NCI-H1417 treated with DMSO at 0.1 percent for 48 hours (cell line): ENCODE results near the gene IFIT5.
"Not testable (repeated sequence)": the region's sequence is repeated elsewhere in the genome, so short reads cannot be mapped to it uniquely, and the experiment has no call there.

Source experiments
- DNase-seq: peaks from one replicate; lab custom pipeline; 2025; lab: John Stamatoyannopoulos, UW

Gene IFIT5, protein sequence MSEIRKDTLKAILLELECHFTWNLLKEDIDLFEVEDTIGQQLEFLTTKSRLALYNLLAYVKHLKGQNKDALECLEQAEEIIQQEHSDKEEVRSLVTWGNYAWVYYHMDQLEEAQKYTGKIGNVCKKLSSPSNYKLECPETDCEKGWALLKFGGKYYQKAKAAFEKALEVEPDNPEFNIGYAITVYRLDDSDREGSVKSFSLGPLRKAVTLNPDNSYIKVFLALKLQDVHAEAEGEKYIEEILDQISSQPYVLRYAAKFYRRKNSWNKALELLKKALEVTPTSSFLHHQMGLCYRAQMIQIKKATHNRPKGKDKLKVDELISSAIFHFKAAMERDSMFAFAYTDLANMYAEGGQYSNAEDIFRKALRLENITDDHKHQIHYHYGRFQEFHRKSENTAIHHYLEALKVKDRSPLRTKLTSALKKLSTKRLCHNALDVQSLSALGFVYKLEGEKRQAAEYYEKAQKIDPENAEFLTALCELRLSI

DNA sequence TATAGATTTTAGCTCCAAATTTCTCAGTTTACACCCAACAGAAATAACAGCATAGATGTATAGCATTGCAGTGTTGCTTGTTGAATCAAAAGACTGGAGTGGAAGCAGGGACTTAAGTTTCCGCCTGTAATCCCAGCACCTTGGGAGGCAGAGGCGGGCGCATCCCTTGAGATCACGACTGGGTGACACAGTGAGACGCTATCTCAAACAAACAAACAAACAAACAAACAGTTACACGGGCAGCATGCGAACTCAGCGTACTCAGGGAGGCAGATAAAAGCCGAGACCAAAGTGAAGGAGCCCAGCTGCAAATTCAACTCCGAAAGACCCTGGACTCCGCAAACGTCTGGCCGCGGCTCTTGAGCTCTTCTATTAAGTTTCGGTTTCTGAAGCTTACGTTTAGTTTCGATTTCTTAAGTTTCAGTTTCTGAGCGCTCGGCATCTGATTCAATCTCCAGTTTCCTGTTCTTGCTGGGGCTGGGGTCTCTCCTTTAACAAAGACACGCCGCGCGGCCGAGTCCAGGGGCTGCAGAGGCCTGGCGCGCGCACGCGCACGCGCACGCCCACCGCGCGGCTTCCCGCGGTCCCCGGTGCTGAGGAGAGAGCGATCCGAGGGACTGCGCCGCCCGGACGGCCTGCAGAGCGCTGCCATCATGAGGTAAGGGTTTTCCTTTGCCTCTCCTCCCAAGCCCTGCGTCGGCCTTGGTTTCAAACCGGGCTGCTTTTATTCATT lies at the start of gene IFIT5:
Gene IFIT5 (plus strand): TSS at position 423 of the 733 bp plus-strand sequence. CDS start 231 bp downstream, at position 654.
- DNase-seq, result no peak

DNA sequence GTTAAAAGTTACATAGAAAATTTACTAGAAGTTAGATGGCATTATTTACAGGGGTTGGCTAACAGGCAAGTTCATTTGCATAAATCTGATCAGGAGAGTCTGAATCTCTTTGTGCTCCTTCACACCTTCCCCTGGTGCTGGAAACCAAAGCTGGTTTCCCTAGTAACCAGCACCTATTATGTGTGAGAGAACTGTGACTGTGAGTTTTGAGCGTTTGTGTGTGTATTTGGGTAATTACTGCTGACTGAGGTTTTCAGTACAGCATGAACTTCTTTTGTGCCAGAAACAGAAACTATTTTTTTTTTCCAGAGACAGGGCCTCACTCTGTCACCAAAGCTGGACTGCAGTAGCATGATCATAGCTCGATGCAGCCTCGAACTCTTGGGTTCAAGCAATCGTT lies 46.8 kb upstream of the IFIT5 start:
- no peak for DNase-seq

GRCh38 chr10:89368129-89368528 lies 46.2 kb upstream of the IFIT5 start:
- no peak for DNase-seq

DNA sequence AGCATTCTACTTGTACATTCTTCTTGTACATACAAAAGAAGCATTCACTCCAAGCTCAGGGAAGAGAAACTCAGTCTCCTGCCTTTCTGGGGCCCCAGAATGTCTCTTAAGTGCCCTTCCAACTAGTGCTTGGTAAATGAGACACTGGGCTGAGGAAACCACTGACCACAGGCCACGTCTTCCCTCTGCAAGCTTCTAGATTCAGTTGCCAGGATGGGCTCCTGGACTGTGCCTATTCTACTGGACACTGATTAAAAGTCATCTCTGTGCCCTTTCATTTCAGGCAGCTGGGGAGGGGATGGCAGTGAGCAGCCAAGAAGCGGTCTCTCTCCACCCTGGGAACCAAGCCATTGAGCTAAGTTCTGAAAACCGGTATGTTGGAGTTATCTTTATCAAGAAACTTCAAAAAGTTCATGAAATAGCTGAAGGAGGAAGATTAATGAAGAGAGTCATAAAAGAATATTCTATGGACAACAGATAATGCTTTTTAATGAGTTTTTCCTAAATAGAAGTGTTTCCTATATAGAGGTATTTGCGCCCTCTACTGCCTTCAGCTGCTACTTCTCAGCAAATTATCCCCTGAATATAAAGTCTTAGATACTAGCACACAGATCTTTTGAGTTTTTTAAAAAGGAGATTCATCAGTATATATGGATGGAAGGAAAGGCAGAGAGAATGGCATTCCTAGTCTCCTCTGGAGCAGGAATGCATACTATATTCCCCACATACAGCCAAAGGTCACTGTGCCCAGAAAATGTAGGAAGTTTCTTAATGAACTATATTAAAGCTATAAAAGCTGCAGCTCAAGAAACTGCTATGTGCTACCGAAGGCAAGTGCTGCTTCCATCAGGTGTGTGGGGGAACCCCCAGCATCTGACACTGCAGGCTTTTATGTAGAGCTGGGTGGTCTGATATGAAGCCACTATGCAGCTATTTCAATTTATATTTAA lies 44.9 kb upstream of the IFIT5 start:
- DNase-seq, result no peak

DNA sequence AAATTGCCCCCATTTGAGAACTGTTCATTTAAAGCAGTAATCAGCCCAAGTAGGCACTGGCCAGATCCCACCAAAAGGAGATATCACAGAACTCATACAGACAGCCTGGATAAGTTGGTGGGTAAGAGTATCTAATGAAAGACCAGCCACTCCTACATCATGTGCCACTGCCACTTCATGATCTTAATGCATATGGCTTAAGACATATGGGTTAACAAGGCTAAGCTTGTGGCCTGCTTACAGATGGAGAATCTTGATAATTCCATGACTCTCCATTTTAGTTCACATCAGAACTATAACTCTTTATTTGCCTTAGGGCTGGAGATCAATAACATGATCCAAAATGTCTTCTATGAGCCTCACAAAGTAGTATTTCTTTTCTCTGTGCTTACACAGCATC lies 43.3 kb upstream of the IFIT5 start:
- no peak for DNase-seq

DNA sequence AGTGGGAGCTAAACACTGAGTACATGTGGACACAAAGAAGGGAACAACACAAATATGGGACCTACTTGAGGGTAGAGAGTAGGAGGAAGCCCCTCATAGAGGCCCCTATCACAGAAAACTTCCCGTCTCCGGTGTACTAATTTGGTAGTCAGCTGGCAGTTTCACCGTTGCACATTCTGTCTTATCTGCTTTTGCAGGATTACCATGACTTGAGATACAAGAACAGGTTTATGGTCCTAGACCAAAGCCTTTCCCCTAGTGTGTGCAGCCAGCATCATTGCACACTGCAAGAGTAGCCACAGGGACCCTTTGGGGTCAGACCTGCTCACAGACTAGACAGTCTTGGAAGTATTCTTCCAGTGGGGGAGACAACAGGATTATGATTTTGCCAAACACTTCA lies 42.4 kb upstream of the IFIT5 start:
- no peak for DNase-seq

GRCh38 chr10:89373916-89374711 lies 40.3 kb upstream of the IFIT5 start:
- DNase-seq, result no peak

DNA sequence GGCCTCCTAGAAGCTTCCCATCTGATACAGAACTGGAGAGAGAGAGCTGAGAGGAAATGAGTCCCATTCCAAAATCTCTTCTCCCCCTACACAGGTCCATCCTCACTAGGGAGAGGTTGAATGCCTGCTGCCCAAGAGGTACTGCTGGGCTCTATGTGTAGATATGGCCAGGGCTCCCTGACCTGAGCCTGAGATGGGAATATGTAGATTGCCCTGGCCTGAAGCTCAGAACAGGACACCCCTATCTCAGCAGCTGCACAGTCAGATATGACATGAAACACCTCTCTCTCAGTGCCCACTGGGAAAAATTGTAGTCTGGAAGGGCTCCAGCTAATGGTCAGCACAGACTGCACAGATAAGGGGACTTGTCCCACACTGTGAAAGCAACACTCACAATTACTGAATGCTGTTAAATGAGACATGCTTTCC lies 39.6 kb upstream of the IFIT5 start:
- no peak for DNase-seq

GRCh38 chr10:89377705-89378637 lies 36.4 kb upstream of the IFIT5 start, which contains the start of gene IFIT1B:
Gene IFIT1B (plus strand): TSS chr10:89378056. CDS start chr10:89378136, 80 bp downstream.
- DNase-seq, result no peak

GRCh38 chr10:89379103-89379502 lies 35.3 kb upstream of the IFIT5 start:
- no peak for DNase-seq

DNA sequence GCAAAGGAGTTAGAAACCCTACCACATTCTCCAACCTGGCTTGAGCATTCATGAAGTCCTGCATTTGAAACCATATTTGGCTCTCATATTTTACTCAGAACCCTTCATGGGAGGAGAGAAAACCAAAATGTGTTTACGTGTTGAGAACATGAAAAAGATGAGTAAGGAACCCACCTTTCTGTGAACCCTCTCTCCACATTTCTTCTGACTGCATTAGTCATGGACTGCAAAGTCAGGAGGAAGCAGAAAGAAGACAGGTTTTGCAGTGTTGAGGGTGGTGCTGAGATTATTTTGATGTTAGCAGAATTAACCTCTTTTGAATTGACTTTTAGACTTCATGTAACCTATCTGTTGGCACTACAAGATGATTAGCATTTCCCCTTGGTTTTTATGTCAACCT lies 31.6 kb upstream of the IFIT5 start:
- DNase-seq, result no peak

GRCh38 chr10:89384474-89385340 lies 29.7 kb upstream of the IFIT5 start:
- no peak for DNase-seq

DNA sequence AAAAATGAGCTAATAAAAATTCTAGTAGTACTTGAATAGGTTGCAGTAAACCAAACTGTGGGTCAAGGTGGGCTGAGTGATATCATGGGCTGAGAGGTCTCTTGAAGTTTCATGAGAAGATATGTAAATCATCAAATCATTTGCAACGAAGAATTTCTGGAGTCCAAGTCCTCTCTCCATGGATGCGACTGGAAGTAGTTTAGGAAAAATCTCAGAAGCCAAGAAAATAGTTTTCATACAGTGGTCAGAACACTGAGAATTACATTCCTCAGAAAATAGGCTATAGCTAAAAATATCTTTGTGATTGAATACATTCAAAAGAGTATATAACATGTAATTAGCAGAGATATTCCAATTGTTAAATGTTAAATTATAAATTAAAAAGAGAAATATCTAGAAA lies 25.6 kb upstream of the IFIT5 start:
- no peak for DNase-seq

DNA sequence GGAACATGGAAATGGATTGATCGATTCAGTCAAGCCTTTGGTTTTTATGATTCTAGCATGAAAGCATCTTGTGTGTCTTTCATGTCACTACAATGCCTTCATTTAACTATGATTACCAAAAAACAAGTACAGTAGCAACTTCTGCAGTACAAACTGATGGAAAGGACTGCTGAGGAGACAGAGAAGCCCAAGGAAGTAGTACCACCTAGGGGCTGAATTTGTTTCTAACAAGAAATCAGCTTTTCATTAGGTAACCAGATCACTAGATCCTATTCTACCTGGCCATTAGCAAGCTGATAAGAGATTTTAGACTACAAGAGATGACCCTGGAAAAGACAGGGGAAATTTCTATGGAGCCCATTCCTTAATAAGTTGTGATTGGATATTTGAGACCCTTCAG lies 25.1 kb upstream of the IFIT5 start:
- no peak for DNase-seq

GRCh38 chr10:89390476-89391225 lies 23.7 kb upstream of the IFIT5 start:
- no peak for DNase-seq

DNA sequence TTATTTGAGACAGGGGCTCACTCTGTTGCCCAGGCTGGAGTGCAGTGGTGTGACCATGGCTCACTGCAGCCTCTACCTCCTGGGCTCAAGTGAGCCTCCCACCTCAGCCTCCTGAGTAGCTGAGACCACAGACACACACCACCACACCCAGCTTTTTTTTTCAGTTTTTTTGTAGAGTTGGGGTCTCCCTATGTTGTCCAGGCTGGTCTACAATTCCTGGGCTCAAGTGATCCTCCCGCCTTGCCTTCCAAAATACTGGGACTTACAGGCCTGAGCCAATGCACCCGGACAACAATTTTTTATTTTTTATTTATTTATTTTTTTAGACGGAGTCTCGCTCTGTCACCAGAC lies 23.2 kb upstream of the IFIT5 start:
- DNase-seq, result not testable (repeated sequence)

DNA sequence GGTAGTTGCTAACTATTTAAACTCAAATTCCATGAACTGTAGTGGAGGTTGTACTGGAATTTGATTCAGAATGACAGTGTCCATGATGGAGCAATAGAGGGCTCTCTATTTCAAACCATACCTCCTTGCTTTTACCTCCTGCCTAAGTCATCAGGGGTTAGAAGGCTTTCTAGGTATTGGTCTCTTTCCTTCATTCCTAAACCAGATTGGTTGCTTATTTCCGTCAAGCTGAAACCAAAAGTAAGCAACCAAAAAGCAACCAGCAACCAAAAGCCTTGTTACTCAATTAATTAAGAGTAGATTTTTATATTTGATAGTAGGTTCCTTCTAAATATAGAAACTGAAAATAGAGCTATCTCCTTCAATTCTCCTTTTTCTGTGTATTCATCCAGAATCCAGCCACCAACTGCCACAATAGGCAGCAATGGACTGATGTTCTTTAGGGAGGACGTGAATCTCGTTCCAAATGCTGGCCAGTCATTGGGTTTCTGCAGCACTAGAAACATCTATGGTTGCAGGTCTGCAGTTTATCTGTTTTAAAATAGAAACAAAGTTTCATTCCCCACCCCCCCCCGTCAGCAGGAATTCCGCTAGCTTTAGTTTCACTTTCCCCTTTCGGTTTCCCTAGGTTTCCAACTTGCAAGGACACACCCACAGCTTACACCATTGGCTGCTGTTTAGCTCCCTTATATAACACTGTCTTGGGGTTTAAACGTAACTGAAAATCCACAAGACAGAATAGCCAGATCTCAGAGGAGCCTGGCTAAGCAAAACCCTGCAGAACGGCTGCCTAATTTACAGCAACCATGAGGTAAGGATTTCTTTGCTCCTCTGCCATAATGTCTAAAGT lies 22.2 kb upstream of the IFIT5 start, which contains the start of gene IFIT1:
Gene IFIT1 (plus strand): TSS at position 717 of the 850 bp plus-strand sequence. CDS start 90 bp downstream, at position 807.
- no peak for DNase-seq
